Stimulated activated CD8-positive, alpha-beta memory T cell treated with anti-CD3 and anti-CD28 coated beads, Interleukin-4, amount 100 ng/mL, for 1 hour (primary cell): ENCODE data around the gene CACHD1.

Source experiments
- DNase-seq, 2 donors: peaks; one replicate each; pipeline ENCODE4 v3.0.0-alpha.2; 2020; ENCODE audit warnings: low read depth in 2 of 2, low spot score in 1 of 2

Gene CACHD1

DNA sequence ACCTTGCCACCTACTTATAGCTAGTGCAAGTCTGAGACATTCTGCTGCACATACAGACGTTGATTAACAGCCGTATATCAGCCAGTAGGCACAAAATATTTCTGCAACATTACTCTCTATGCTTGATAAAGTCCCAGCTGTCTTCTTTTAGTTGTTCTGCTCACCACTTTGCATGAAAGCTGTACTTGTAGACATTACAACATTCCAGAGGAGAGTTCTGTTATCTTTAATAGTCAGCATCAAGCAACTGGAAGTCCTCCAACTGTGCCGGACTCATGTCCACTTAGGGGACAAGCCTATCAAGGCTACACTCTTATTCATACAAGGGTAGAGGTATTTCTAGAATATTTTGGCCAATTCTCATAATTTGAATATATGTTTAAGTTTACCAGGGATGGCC is 50.0 kb downstream of the CACHD1 start:
- no peak for DNase-seq

DNA sequence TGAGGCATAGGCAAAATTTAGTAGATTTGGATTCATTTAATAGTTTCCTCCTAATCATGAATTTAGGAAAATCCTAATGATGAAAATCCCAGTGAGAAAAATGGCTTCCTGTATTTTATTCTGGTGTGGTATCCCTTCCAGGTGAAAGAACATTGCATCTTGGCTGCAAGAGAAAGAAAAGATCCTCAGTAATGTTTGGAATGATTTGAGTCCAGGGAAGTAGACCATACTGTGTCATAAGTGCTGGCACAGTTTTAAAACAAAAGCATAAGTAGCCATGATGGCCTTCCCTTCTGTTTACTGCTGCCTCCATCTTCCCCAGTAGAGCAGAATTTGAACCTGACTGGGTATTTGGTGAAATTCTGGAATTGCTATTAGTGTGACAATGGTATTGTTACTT is 52.8 kb downstream of the CACHD1 start:
- no peak for DNase-seq

DNA sequence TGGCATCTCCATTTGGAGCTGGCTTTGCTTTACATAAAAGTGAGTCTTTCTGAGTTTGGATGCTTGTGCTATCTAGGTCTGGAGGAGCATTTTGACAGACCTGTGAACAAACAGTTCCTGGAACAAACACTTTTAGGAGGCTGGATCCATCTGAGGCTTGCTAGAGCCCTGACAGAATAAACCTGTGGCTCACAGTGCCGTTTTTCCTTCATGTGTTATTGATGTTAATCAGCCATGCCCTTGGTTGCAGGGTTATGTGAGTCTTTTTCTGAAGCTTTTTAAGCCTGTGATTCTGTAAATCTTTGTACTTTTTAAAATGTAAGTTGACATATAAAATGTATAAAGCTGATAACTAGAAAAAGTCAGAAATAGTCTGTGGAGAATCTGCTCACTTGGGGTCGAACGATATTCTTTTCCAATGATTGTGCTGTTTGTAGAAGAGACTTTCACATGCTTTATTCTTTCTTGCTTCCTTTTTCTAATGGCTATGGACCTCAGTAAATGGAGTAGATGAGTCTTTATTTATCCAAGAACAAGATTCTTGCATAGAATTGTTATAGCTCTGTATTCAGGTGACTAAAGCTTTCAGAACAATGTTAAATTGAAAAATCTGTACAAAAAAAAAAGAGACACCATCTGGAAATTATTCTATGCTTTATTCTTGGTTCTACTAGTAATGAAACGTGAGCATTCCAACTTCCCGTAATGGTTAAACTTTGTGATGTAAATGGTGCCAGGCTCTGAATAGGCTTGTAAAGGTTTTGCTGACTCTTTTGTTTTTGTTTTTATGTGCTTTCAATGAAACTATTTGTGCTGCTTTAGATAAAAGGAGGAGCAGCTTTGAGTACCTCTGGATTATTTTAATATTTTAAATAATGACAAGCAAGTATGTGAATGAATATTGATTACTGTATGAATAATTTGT is 53.7 kb downstream of the CACHD1 start:
- DNase-seq = no peak

DNA sequence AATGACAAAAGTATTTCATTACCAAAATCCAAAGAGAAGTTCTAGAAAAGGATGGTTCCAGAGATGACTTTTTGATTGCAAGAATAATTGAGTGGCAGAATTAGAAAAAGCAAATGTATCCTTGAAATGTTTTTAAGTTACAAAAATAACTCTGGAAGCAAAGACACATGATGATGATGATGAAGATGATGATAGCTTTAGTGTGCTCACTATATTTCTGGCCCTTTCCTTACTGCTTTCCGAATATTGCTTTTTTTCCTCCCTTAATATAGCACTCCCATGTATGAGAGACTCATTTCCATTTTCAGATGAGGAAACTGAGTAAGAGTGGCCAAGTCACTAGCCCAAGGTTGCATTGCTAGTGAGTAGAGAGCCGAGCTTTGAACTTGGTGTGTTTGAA is 54.7 kb downstream of the CACHD1 start:
- no peak for DNase-seq

DNA sequence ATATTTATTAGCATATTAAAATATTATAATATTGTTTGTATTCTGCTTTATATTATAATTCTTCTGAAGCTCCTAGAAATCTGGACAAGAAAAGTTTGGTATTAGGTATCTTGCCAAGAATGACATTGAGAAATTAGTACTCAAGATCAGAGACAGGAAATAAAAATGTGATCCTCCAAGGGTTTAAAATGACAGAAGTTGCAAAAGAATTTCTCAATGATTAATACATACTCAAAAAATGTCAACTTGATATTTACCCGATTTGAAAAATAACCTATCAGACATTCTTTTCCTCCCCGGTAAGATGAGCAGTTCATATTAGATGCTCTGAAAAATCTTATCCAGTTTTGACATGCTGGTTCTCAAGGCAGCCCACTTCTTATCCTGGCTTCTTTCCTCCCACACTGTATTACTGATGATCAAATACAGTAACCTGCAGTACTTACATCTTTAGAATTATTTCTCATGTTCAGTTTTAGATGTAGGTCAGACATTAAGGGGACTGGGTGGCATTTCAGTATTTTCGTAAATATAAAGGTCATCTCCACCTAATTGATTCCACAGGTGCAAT is 55.3 kb downstream of the CACHD1 start:
- DNase-seq = no peak

DNA sequence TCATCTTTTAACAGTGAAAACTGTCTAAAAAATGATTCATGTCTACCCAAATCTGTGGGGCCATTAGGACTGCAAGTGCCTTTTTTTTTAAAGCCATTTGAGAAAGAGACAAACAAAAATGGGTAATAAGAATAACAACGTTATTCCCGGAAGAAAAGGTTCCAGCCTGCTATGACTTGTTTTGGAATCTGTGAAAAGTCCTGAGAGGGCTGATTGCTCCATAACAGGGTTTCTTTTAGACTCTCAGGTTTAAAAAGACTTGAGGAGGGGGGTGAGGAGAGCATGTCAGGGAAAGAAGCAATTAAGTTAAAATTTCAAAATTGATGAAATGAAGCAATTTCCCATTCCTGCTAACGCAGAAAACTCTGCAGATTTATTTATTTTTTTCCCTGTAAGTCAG is 56.4 kb downstream of the CACHD1 start:
- DNase-seq = no peak

DNA sequence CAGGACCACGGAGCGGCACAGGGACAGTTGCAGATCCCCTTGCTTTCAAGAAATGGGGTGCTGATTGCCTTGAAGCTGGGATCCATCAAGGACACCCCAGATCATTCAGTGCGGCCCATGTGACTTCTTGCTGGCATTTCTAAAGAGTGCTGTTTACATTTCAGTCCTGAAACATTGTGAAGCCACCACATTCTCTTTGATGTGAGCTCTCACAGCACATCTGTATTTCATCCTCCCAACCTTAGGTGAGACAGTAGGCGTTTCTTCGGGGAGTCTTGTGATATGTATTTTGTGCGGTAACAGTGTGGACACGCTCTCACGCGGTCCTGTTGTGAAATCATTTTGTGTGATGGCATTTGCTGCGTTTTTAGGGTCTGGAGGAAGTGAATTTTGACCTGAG is 57.2 kb downstream of the CACHD1 start:
- DNase-seq = no peak

GRCh38 chr1:64527786-64528185 is 57.9 kb downstream of the CACHD1 start:
- no peak for DNase-seq

DNA sequence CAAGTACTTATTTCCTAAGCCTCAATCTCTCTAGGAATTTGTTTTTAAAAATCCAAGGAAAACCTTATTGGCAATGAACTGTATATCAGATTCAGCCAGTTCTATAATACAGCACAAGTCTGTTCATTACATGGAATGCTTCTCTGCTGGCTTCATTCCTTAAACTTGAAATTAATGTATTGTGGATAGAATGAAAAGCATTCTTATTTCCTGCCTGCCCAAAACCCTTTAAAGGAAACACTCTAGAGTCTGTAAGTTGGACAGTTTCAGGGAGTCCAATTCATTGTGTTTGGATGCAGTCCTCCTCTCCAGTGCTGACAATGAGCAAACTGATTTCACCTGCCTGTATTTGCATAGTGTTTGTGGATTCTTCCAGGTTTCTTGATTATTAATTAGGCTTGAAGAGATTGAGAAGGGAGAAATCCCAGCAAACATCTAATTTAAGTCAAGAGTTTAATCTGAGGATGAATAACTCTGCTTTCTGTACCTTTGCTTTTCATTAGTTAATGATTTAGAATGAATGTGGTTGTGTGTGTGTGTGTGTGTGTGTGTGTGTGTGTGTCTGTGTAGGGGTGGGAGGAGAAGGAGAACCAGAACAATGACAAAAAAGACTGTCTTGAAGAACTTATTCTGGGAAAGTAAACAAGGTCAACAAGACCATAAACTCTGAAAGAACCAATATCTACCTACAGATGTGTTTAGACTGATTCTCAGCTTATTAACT is 61.2 kb downstream of the CACHD1 start:
- DNase-seq = no peak

- no peak for DNase-seq
Observed at GRCh38 chr1:64532646-64533045, 62.7 kb downstream of the CACHD1 start.

DNA sequence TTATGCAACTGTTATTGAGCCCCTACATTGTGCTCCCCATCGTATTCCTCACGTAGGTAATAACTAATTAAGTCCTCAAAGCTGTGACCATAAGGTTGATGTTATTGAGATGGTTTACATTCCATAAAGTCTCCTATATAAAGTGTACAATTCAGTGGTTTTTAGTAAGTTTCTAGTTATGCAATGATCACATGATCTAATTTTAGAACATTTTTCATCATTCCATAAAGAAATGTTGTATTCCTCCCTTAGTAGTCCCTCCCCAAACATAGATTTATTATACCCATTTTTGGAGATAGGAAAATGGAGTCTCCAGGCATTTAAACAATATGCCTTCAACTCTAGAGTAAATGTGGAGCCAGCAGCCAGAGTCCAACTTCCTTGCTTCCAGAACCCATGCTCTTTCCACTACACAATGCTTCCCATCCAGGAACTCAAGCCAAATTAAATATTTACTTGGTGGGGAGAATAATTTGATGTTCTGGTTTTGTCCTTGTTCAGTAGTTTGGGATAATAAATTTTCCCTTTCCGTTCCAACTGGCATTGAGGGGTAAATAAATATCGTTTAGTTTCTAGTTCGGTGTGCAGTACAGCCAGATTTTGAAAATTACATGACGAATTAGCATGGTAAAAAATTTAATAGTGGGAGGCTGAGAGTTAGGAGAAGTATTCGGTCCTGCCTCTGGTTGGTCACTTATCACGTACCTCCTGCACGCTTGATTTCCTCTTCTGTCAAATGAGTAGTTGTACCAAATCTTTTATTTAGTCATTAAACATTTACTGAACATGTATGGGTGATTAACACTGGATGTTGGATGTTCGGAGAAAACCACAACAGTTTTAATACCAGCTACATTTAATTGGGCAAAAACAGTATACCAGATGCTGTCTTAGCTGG is 66.3 kb downstream of the CACHD1 start:
- no peak for DNase-seq

- no peak for DNase-seq
Observed at GRCh38 chr1:64536836-64537490, 67.0 kb downstream of the CACHD1 start.

- no peak for DNase-seq
Observed at GRCh38 chr1:64537942-64538341, 68.0 kb downstream of the CACHD1 start.

- no peak for DNase-seq
Observed at GRCh38 chr1:64538389-64538788, 68.5 kb downstream of the CACHD1 start.

GRCh38 chr1:64539289-64539688 is 69.4 kb downstream of the CACHD1 start:
- DNase-seq = no peak

DNA sequence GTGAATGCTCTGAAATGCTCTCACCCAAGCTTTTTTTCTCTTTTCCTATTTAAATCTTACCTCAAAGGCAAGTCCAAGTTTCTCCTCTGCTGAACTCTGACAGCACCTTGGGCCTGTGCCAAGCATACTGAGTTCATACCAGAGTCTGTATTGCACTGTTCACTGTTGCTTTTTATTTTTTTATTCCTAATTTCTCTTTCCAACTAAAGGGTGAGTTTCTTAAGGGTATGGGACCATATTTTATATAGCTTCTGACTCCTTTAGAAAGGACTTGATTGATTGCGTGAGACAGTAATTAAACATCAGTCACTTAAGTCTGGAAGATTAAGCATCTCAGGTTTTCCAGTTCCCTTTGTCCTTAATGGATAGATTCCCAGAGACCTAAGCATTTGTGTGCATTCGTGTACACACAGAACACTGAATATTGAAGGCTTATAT is 69.9 kb downstream of the CACHD1 start:
- DNase-seq = no peak

GRCh38 chr1:64540265-64540791 is 70.4 kb downstream of the CACHD1 start:
- DNase-seq = no peak

DNA sequence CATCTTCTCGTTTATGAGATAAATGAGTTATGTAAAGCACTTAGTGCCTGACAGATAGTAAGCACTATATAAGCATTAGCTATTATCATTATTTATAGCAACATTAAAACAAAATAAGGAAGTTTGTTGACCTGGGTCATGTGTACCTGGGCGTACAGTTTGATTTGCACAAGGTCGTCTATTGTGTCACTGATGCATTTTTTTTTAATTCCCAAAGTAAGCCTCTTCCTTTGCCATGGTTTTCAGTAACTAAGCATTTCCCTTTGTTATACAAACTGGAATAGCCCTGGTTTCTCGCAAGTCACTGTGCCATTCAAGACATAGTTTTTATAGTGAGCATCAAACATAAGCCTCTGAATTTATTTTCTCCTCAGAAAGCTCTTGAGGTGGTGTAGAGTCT is 72.2 kb downstream of the CACHD1 start:
- no peak for DNase-seq

- DNase-seq = no peak
Observed at GRCh38 chr1:64543831-64544230, 73.9 kb downstream of the CACHD1 start.

- no peak for DNase-seq
Observed at GRCh38 chr1:64545118-64545843, 75.4 kb downstream of the CACHD1 start.
